Measurements from ENCODE around the gene EFNA4. TPM values are rescaled to one million over a fixed set of nuclear protein-coding genes. Genes with fewer than 3 reads are reported as not detected.
A peak's percentile ranks its signal among the peaks of the same experiment; 100 is the strongest.

EFNA4 gene
- total RNA-seq, 3 donors from 2014 or later (not counting 1 experiment from before 2014, with no cell fraction given), result 4.6 to 6.8 (median 5.5) TPM

- TF ChIP-seq CTCF (IDR thresholded peaks at IDR 0.05), result no peak
- no peaks in the 10 kb centered on the region for H3K36me3 Mint-ChIP-seq
- no peak overlapping the region for H3K4me3 Mint-ChIP-seq
- H3K4me1 Mint-ChIP-seq, result peaks cover 0 to 7% of the 10 kb centered on the region in 2 donors
- Histone ChIP-seq H3K27ac (ENCODE audit: low read length) (no peak overlapping the region), H3K27me3 (ENCODE audit: control insufficient read depth, insufficient read depth, low read length) (no peaks in the 10 kb centered on the region), H3K4me3 (ENCODE audit: low read length) (no peak overlapping the region), H3K4me1 (ENCODE audit: control insufficient read depth, insufficient read depth, low read length) (no peaks in the 10 kb centered on the region), H3K36me3 (ENCODE audit: control insufficient read depth, insufficient read depth, low read length) (no peaks in the 10 kb centered on the region), H3K9me3 (ENCODE audit: control insufficient read depth, insufficient read depth, low read length) (no peaks in the 10 kb centered on the region)
- no peak overlapping the region for H3K27ac Mint-ChIP-seq
- WGBS (ENCODE audit: insufficient coverage), result 84% methylated on average over 6 of the region's 6 CpGs
- H3K9me3 Mint-ChIP-seq, result no peaks in the 10 kb centered on the region
- intact Hi-C loops (cut with micrococcal nuclease), result no loop called here
- H3K27me3 Mint-ChIP-seq (ENCODE audit: low read depth in 2 of 2), result peaks cover 0 to 3% of the 10 kb centered on the region in 2 donors
- ATAC-seq (no peak), DNase-seq (no peak)
These were observed 19.2 kb upstream of the EFNA4 start for GRCh38 chr1:155044365-155044764.

GRCh38 chr1:155044812-155045657, 18.5 kb upstream of the EFNA4 start:
- no peaks in the 10 kb centered on the region for H3K36me3 ChIP-seq (ENCODE audit: control insufficient read depth, insufficient read depth, low read length)
- TF ChIP-seq CTCF (IDR thresholded peaks at IDR 0.05), result peak; percentile 70
- DNase-seq (peak; percentile 38 to 81), ATAC-seq (peak; percentile 83 to 99 (median 97))
- H3K36me3 Mint-ChIP-seq, result no peaks in the 10 kb centered on the region
- H3K9me3 Mint-ChIP-seq, result no peaks in the 10 kb centered on the region
- no peak overlapping the region for H3K27ac Mint-ChIP-seq
- H3K27me3 Mint-ChIP-seq (ENCODE audit: low read depth in 2 of 2), result peaks cover 0 to 3% of the 10 kb centered on the region in 2 donors
- intact Hi-C loops (cut with micrococcal nuclease), result loop anchor here (1.0 kb wide), 2 partner anchors 16 to 40 kb away; no protein-coding TSS in a partner anchor
- H3K4me1 ChIP-seq (ENCODE audit: control insufficient read depth, insufficient read depth, low read length), result peaks cover 3% of the 10 kb centered on the region
- peaks cover 6 to 13% of the 10 kb centered on the region in 2 donors for H3K4me1 Mint-ChIP-seq
- no peaks in the 10 kb centered on the region for H3K27me3 ChIP-seq (ENCODE audit: control insufficient read depth, insufficient read depth, low read length)
- H3K4me3 ChIP-seq (ENCODE audit: low read length), result no peak overlapping the region
- no peak overlapping the region for H3K4me3 Mint-ChIP-seq
- H3K9me3 ChIP-seq (ENCODE audit: control insufficient read depth, insufficient read depth, low read length), result no peaks in the 10 kb centered on the region
- no peak overlapping the region for H3K27ac ChIP-seq (ENCODE audit: low read length)
- whole genome bisulfite sequencing (ENCODE audit: insufficient coverage), result 58% methylated on average over 7 of the region's 7 CpGs

- intact Hi-C loops (cut with micrococcal nuclease), result no loop called here
- H3K4me1 ChIP-seq (ENCODE audit: control insufficient read depth, insufficient read depth, low read length), result peaks cover 31% of the 10 kb centered on the region
- H3K9me3 Mint-ChIP-seq, result no peaks in the 10 kb centered on the region
- 93% methylated on average over 8 of the region's 8 CpGs for WGBS (ENCODE audit: insufficient coverage)
- no peak overlapping the region for H3K4me3 Mint-ChIP-seq
- no peaks in the 10 kb centered on the region for H3K36me3 Mint-ChIP-seq
- H3K4me3 ChIP-seq (ENCODE audit: low read length), result no peak overlapping the region
- H3K27ac ChIP-seq (ENCODE audit: low read length), result no peak overlapping the region
- ATAC-seq (no peak), DNase-seq (no peak)
- H3K4me1 Mint-ChIP-seq, result peaks cover 13 to 42% of the 10 kb centered on the region in 2 donors
- no peaks in the 10 kb centered on the region for H3K27me3 ChIP-seq (ENCODE audit: control insufficient read depth, insufficient read depth, low read length)
- H3K27ac Mint-ChIP-seq, result no peak overlapping the region
- peaks cover 0 to 2% of the 10 kb centered on the region in 2 donors for H3K27me3 Mint-ChIP-seq (ENCODE audit: low read depth in 2 of 2)
- no peak for TF ChIP-seq CTCF (IDR thresholded peaks at IDR 0.05)
- no peaks in the 10 kb centered on the region for H3K9me3 ChIP-seq (ENCODE audit: control insufficient read depth, insufficient read depth, low read length)
- H3K36me3 ChIP-seq (ENCODE audit: control insufficient read depth, insufficient read depth, low read length), result no peaks in the 10 kb centered on the region
These were observed 14.8 kb upstream of the EFNA4 start for GRCh38 chr1:155048449-155049334.

Measured in natural killer cell (primary cell).